Ovary (tissue), 3 donors: ENCODE data around the gene MYO1F.

Experiments
- EP300 ChIP-seq: sonication (generic); formaldehyde crosslinking; IDR thresholded peaks from one replicate; pipeline ENCODE4 v1.6.1; 2017; ENCODE audit warnings: antibody characterized with exemption
- POLR2A ChIP-seq: fragments of 450-650 bp; IDR thresholded peaks from one replicate; pipeline ENCODE4 v1.6.1; 2017; ENCODE audit warnings: antibody characterized with exemption, mild to moderate bottlenecking, moderate library complexity
- TF ChIP-seq, protein P1 (sequence below), 3 donors: fragments of 450-650 bp in 2 of 3; fragments of 200-600 bp in 1 of 3; IDR thresholded peaks; one replicate each; pipeline versions ENCODE4 v1.5.1 to v1.8.0; 2016 to 2022; ENCODE audit warnings: antibody characterized with exemption in 3 of 3, mild to moderate bottlenecking in 1 of 3
- donor health status: DM: no; HTN: no; CAD: no.

DNA sequence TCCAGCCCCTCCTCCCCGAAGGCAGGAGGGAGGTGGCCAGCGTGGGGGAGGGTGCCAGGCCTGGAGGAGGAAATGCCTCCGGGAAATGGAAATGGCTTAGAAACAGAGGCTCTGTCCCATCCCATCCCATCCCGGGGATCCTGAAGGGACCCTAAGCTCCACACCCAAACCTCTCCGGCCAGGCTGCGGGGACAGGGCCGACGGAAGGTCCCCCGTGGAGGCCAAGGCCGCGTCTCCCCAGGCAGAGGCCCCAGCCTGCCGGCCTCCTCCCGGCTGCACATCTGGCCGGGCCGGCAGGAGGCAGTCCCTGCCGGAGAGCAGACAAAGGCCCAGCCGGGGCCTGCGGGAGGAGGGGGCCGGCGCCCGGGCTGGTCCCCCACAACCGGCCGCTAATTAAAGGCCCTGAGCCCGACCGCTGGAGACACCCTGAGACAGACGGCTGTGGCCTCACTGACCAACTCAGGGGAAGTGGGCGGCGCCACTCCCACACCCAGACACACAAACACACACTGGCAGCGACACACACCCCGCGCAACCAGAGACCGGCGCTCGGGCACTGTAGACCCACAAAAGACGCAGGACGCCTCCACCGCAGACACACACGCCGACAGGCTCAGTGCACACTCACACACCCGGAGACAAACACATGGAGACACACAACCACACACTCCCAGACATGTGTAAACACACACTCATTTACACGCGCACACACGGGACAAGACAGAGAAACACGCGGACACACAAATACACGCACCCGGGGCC, 32.2 kb upstream of the MYO1F start:
- TF ChIP-seq, protein P1, sequence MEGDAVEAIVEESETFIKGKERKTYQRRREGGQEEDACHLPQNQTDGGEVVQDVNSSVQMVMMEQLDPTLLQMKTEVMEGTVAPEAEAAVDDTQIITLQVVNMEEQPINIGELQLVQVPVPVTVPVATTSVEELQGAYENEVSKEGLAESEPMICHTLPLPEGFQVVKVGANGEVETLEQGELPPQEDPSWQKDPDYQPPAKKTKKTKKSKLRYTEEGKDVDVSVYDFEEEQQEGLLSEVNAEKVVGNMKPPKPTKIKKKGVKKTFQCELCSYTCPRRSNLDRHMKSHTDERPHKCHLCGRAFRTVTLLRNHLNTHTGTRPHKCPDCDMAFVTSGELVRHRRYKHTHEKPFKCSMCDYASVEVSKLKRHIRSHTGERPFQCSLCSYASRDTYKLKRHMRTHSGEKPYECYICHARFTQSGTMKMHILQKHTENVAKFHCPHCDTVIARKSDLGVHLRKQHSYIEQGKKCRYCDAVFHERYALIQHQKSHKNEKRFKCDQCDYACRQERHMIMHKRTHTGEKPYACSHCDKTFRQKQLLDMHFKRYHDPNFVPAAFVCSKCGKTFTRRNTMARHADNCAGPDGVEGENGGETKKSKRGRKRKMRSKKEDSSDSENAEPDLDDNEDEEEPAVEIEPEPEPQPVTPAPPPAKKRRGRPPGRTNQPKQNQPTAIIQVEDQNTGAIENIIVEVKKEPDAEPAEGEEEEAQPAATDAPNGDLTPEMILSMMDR (IDR thresholded peaks at IDR 0.05) = peak in 1 of 3 donors; percentile 22
- TF ChIP-seq POLR2A = no peak
- no peak for TF ChIP-seq EP300
